Activated T-cell treated with anti-CD3 and anti-CD28 coated beads for 1 hour (primary cell): ENCODE measurements around the gene BCAS3.

Experiments used
- DNase-seq: peaks from one replicate; pipeline ENCODE4 v3.0.0-alpha.2; 2020; ENCODE audit warnings: low read depth

The BCAS3 gene

DNA sequence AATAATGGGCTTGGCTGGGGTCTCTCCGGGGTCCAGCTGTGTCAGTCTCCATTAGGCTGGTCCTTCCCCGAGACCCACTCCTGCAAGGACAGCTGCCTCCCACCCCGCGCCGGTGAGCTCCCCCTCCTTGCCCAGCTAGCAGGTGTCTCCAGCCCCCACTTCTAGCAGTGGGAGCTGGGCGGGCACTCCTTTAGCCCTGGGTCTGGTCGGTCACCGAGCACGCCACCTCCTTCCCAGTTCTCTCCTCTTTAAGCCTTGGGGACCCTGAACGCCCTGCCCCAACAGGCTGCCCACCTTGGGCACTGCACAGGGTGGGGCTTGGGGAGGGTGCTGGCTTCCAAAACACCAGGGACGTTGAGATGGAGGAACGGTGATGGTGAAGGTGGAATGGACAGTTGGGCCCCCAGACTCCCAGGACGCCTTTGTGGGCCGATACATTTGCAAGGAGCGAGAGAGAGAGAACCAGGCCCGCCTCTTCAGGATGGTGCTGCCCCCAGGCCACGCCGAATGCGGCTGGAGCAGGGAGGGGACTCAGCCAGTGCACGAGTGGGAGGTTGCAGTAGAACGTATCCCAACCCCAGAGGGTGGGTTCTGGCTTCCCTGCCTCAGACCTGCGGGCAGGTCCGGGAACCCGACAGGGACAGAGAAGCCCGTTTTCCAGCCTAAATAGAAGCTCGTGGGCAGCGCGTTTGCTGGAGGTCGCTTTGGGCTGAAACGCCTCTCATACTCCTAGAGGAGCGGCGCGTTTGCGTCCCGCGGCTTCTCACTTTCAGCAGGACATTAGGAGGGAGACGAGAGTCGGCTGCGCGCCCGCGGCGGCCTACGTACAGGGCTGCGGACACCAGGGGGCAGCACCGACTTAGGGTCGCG, 732.7 kb downstream of the BCAS3 start:
- DNase-seq = peak; percentile 66

GRCh38 chr17:61411011-61411260, 733.3 kb downstream of the BCAS3 start:
- no peak for DNase-seq

DNA sequence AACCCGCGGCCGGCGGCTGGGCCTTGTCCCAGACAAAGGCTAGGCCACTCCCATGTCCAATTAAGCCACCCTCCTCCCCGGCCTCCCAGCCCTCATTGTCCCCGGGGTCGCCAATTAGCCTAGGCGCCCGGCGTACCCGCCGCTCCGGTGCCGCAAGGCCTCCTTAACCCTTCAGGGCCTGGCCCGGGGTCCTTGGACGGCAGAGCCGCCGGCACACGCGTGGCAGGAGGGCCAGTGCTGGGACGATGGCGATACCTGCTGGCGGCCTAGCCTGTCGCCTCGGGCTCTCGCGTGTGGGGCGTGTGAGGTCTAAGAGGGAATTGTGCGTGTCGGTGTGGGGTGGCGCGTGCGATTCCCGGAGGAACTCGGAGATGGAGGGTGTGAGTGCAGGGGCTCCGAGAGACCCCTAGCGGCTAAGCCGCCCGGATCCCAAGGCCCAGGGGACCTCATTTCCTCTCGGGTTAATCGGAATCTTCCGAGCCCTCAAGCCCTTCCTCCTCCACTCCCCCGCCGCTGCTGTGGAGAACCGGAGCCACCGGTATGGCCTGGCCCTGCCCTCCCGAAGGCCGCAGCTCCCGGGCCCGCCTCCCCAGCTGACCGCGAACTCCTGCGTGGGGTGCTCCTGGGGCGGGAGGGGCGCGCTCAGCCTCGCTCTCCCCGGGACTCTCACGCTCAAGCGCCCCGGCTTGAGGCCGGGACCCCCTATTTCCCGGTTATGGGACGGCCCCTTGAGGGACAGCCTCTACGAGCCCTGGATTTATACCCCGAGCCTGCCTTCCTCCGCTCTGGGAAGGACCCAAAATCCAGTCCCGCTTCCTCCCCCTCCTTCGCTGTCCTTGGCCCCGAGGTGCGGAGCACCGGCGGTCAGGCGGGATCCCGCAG, 733.9 kb downstream of the BCAS3 start:
- DNase-seq = no peak

DNA sequence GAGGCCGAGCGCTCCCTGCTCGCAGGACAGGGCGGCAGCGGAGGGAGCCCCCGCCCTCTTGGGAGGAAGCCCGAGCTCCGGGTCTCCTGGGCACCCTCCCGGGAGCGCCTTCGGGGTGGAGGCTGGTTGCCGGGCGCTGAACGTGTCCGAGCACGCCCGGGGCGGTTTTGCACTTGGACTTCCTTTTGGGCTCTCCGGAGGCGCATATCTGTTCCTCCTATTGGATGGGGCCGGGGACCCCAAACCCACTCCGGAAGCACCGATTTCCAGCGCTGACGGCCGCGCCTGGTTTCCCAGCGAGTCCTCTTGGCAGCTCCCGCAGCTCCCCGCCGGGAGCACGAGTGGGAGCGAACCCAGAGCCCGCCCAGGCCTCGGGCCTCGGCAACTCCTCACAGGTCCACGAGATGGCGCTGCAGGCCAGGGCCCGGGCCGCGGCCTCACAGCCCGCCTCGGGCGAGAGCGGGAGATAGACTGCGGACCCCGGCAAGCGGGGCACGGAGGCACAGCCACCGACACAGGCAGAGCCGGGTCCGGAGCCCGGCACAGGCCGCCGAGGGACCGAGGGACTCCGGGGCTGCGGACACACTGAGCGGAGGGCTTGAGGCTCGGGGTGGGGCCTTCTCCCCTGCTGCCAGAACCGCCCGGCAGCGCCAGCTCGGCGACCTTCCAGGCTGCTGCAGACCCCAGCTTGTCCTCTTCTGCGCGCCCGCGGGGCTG, 734.6 kb downstream of the BCAS3 start:
- DNase-seq = peak; percentile 76

DNA sequence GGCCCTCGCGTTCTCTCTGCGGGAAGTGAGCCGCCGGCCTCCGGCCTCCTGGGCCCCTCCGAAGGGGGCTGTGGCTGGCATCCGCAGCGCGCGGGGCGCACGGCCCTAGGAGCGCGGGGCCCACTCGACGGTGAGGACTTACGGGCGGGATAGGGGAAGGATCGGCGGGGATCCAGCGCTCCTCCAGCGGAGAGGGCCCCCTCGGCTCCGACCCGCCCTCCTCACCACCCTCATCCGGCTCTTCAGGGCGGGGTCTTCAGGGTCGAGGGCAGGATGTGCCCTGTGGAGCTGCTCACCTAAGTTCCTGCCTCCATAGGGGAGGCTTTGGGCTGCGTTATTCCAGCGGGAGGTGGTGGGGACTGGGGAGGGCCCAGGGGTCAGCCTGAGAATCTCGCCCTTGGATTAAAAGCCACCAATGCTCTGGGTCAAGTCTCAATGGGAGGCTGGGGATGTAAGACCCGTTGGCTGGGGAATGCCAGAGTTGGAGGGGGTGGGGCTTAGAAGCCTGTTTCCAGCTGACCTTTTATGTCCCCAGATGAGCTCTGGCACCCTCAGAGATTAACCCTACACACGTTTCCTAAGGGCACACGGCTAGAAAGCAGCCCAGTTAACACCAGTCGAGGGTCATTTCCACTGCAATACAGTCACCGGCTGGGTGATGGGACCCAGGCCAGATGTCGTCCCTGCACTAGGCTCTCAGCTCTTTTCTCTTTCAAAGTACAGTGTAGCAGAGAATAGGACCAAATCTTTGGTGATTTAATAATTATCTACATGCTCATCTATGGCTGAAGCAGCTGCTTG, 735.4 kb downstream of the BCAS3 start:
- DNase-seq = no peak

DNA sequence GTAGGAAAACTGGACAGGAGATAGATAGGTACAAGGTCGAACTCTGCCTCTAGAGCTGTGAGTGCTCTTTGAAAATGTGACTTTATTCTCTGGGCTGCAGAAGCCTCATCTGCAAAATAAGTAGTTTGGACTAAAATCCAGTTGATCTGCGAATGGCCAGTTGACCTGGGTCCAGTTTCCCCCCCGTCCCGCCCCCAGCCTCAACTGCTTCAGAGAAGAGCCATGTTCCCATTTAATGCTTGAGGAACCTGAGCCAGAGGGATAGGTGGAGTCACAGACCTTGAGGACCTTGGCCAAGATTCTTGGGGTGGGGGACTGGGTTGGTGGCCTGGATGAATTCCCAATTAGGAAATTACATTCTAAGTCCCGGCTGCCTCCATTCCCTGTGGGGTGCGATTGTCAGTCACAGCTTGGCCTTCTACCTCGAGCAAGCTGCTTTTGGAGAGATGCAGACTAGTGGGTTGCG, 736.0 kb downstream of the BCAS3 start:
- DNase-seq = no peak

- no peak for DNase-seq
Observed at GRCh38 chr17:61414141-61414935, 736.7 kb downstream of the BCAS3 start.

DNA sequence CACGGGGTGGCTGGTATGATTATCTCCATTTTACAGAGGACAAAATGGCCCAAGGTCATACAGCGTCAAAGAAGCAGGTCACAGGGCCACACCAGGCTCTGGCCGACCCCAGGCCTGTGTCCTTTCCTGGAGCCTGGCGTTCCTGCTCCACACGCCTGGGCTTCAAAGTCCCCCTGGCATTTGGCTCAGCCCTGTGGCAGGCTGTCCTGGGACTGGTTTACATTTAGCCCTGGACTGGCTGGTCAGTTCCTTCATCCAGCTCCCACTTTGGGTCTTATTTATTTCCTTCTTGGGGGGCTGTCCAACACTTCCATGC, 737.2 kb downstream of the BCAS3 start:
- DNase-seq = no peak

DNA sequence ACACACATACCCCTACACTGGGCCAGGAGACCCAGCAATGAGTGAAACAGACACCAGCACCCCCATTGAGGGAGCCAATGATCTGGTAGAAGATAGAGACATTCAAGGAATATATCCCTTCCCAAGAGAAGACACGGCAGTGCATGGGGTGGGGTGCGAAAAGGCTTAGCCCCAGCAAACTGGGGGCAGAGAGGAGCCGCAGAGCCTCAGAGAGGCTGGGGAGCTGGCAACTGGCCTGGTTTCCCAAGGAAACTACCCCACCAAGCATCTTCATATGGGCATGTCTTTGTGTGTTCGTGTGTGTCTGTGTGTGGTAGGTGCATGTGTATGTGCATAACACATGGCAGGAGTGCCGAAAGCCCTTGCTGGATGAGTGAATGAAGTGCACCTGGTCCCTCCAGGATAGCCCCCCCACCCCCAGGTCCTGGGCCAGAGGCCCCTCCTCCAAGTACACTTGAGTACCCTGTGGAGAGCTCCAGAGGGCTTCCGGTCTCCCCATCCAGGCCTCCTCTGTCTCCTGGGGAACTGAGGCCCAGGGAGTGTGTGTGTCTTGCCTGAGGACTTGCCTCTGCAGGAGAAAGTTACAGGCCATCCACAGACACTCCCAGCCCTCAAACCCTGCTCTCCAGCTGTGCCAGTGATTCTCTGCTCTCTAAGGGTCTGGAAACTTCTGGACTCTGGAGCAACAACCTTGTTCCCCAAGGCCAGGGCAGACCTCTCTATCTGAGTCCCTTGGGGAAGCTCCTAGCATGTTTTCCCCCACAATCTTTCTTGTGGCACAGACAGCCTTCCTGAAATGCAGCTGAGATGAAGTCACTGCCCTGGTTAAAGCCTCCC, 737.9 kb downstream of the BCAS3 start:
- no peak for DNase-seq

GRCh38 chr17:61416211-61416539, 738.5 kb downstream of the BCAS3 start:
- no peak for DNase-seq

GRCh38 chr17:61416540-61417363, 739.1 kb downstream of the BCAS3 start:
- DNase-seq = peak; percentile 45

- no peak for DNase-seq
Observed at GRCh38 chr17:61418449-61418848, 740.8 kb downstream of the BCAS3 start.

DNA sequence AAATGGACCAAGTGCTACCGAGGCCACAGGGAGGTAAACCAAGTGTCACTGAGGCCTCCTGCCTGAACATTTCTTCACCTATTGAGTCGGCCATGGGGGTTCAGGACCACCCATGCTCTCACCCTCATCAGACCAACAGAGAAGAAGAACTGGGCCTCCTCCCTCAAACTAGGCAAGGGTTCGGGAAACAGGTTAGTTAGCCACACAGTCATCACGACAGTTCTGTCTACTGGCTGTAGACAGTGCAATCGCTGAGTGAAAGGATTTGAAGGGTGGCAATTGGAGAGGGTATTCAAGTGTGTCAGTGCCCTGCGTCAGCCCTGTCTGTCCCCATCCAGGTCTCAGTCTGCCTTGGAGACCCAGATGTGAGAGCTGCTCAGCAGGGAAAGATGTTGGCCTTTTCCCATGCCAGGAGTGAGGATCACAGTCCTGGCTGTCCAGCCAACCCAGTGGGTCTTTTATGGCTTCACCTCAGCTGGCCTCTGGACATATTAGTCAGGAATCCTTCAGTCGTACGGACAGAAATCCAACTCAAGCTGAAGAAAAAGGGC, 741.9 kb downstream of the BCAS3 start:
- DNase-seq = no peak

- DNase-seq = no peak
Observed at GRCh38 chr17:61420052-61420451, 742.4 kb downstream of the BCAS3 start.

DNA sequence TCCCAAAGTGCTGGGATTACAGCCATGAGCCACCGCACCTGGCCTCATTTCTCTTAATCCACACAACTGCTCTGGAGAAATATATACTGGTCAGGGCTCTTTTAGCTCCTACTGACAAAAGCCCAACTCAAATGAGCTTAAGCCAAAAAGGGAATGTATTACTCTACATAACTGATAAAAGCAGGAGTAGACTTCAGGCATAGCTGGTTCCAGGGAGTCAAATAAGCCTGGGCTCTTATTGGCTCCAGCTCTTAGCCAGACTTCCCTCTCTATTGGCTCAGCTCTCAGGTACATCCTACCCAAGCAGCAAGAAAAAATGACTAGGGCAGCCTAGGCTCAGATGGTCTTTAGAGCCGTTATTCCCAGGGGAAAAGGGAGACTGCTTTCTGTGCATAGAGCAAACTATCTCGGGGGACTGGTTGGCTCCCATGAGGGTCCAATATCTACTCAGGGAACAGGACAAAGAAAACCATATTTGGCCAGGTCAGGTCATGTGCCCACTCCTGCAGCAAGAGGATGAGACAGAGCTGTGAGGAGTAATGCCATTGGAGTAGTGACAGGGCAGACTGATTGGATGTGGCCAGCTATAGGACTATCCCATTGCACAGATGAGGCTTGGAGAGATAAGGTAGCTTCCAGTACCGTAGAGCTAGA, 743.2 kb downstream of the BCAS3 start:
- DNase-seq = no peak

GRCh38 chr17:61421460-61421859, 743.8 kb downstream of the BCAS3 start:
- DNase-seq = no peak

DNA sequence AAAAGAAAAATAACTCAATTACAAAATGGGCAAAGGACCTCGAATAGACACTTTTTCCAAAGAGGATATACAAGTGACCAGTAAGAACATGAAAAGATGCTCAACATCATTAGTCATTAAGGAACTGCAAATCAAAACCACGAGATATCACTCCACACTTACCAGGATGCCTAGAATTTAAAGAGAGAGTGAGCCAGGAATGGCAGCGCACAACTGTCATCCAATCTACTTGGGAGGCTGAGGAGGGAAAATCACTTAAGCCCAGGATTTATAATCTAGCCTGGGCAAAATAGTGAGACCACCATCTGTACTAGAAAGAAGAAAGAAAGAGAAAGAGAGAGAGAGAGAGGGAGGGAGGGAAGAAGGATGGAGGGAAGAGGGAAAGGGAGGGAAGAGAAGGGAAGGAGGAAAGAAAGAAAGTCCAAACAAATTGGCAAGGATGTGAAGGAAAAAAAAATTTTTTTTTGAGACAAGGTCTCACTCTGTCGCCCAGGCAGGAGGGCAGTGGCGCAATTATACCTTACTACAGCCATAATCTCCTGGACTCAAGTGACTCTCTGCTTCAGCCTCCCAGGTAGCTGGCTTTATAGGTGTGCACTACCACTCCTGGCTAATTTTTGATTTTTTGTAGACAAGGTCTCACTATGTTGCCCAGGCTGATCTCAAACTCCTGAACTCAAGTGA, 744.6 kb downstream of the BCAS3 start:
- DNase-seq = no peak

- DNase-seq = no peak
Observed at GRCh38 chr17:61422869-61423268, 745.2 kb downstream of the BCAS3 start.
